HEK293 (cell line): Measurements from ENCODE around the gene PGS1.

Source experiments
- CTCF ChIP-seq: fragments of 450-650 bp; formaldehyde crosslinking; IDR thresholded peaks from 2 replicates; pipeline ENCODE4 v1.5.1; 2016; ENCODE audit warnings: missing biosample characterization, missing genetic modification characterization
- KLF10 ChIP-seq: fragments of 450-650 bp; IDR thresholded peaks from 2 replicates; pipeline ENCODE4 v1.5.1; 2018; ENCODE audit warnings: missing biosample characterization, mild to moderate bottlenecking, missing genetic modification characterization
- YY1 ChIP-seq: fragments of 450-650 bp; formaldehyde crosslinking; IDR thresholded peaks from 2 replicates; pipeline ENCODE4 v1.5.1; 2018; ENCODE audit warnings: missing biosample characterization, missing genetic modification characterization
- ZEB2 ChIP-seq: fragments of 450-650 bp; formaldehyde crosslinking; IDR thresholded peaks from 2 replicates; pipeline ENCODE4 v1.5.1; 2016; ENCODE audit warnings: missing biosample characterization, missing genetic modification characterization
- ZNF174 ChIP-seq: fragments of 450-650 bp; formaldehyde crosslinking; IDR thresholded peaks from 2 replicates; pipeline ENCODE4 v1.5.0; 2017; ENCODE audit warnings: missing biosample characterization, mild to moderate bottlenecking, missing genetic modification characterization
- ZNF292 ChIP-seq: fragments of 450-650 bp; formaldehyde crosslinking; IDR thresholded peaks from 2 replicates; pipeline ENCODE4 v1.5.1; 2016; ENCODE audit warnings: low read depth, missing biosample characterization, missing genetic modification characterization, borderline replicate concordance
- ZNF768 ChIP-seq: fragments of 450-650 bp; formaldehyde crosslinking; IDR thresholded peaks from 2 replicates; pipeline ENCODE4 v1.5.1; 2018; ENCODE audit warnings: missing biosample characterization, mild to moderate bottlenecking, missing genetic modification characterization
- ZNF791 ChIP-seq: fragments of 450-650 bp; formaldehyde crosslinking; IDR thresholded peaks from 2 replicates; pipeline ENCODE4 v1.5.1; 2016; ENCODE audit warnings: missing biosample characterization, missing genetic modification characterization
- ZNF843 ChIP-seq: fragments of 450-650 bp; formaldehyde crosslinking; IDR thresholded peaks from 2 replicates; pipeline ENCODE4 v1.5.1; 2016; ENCODE audit warnings: missing biosample characterization, missing genetic modification characterization
- ZSCAN30 ChIP-seq: fragments of 450-650 bp; IDR thresholded peaks from 2 replicates; pipeline ENCODE4 v1.5.1; 2018; ENCODE audit warnings: missing biosample characterization, mild to moderate bottlenecking, missing genetic modification characterization, moderate library complexity

GRCh38 chr17:78422267-78422605, 43.8 kb downstream of the PGS1 start:
- TF ChIP-seq ZSCAN30 (tag by site-specific recombination) (no peak), YY1 (no peak), ZNF791 (tag by site-specific recombination) (no peak), KLF10 (tag by site-specific recombination) (no peak), ZEB2 (tag by site-specific recombination) (no peak), ZNF768 (tag by site-specific recombination) (no peak), ZNF843 (tag by site-specific recombination) (no peak), CTCF (tag by site-specific recombination) (no peak), ZNF174 (tag by site-specific recombination) (no peak), ZNF292 (no peak)
